SK-N-SH treated with all-trans-retinoic acid at 6 μM for 48 hours (cell line): ENCODE measurements around the gene TEAD1.

Experiments used
- ATAC-seq: fragments of 200-7000 bp; cut with Tn5 transposase; 3 replicates; pipeline ENCODE4 v1.9.1; 2020; ENCODE audit warnings: mild to moderate bottlenecking, moderate library complexity
- ARNTL ChIP-seq: fragments of 450-650 bp; formaldehyde crosslinking; IDR thresholded peaks from 2 replicates; pipeline ENCODE4 v1.5.0; 2020; ENCODE audit warnings: low read depth, mild to moderate bottlenecking, moderate library complexity, borderline replicate concordance
- BACH2 ChIP-seq: fragments of 250-450 bp; sonication (Bioruptor Pico); IDR thresholded peaks from 2 replicates; pipeline ENCODE4 v1.9.0; 2021; ENCODE audit warnings: mild to moderate bottlenecking, borderline replicate concordance
- CREB5 ChIP-seq: fragments of 250-450 bp; sonication (Bioruptor Pico); IDR thresholded peaks from 2 replicates; pipeline ENCODE4 v1.5.1; 2020; ENCODE audit warnings: low read depth, mild to moderate bottlenecking, moderate library complexity
- CSDC2 ChIP-seq: fragments of 250-450 bp; sonication (Bioruptor Pico); IDR thresholded peaks from 2 replicates; pipeline ENCODE4 v1.5.0; 2020; ENCODE audit warnings: mild to moderate bottlenecking, moderate library complexity
- CSRNP3 ChIP-seq: fragments of 250-450 bp; sonication (Bioruptor Pico); IDR thresholded peaks from 2 replicates; pipeline ENCODE4 v1.5.1; 2021; ENCODE audit warnings: mild to moderate bottlenecking, moderate library complexity
- ESRRG ChIP-seq: fragments of 250-450 bp; sonication (Bioruptor Pico); IDR thresholded peaks from 2 replicates; pipeline ENCODE4 v1.6.1; 2021; ENCODE audit warnings: mild to moderate bottlenecking
- GLIS3 ChIP-seq: fragments of 250-450 bp; sonication (Bioruptor Pico); IDR thresholded peaks from 2 replicates; pipeline ENCODE4 v1.5.0; 2020; ENCODE audit warnings: mild to moderate bottlenecking, moderate library complexity
- ISL1 ChIP-seq: fragments of 250-450 bp; sonication (Bioruptor Pico); IDR thresholded peaks from 2 replicates; pipeline ENCODE4 v2.1.2; 2022; ENCODE audit warnings: mild to moderate bottlenecking, moderate library complexity
- PATZ1 ChIP-seq: fragments of 250-450 bp; sonication (Bioruptor Pico); IDR thresholded peaks from 2 replicates; pipeline ENCODE4 v1.8.0; 2020; ENCODE audit warnings: mild to moderate bottlenecking, moderate library complexity, borderline replicate concordance
- POU6F1 ChIP-seq: fragments of 250-450 bp; sonication (Bioruptor Pico); IDR thresholded peaks from 2 replicates; pipeline ENCODE4 v1.8.0; 2021; ENCODE audit warnings: low read depth, mild to moderate bottlenecking, moderate library complexity, borderline replicate concordance
- PPARA ChIP-seq: fragments of 250-450 bp; sonication (Bioruptor Pico); IDR thresholded peaks from 2 replicates; pipeline ENCODE4 v1.5.0; 2020; ENCODE audit warnings: mild to moderate bottlenecking, borderline replicate concordance
- RARB ChIP-seq: fragments of 250-450 bp; sonication (Bioruptor Pico); IDR thresholded peaks from 2 replicates; pipeline ENCODE4 v1.8.0; 2021; ENCODE audit warnings: mild to moderate bottlenecking, moderate library complexity
- TCF4 ChIP-seq: fragments of 250-450 bp; sonication (Bioruptor Pico); IDR thresholded peaks from 2 replicates; pipeline ENCODE4 v1.8.0; 2021; ENCODE audit warnings: mild to moderate bottlenecking, moderate library complexity, borderline replicate concordance
- TOX ChIP-seq: fragments of 250-450 bp; sonication (Bioruptor Pico); IDR thresholded peaks from 2 replicates; pipeline ENCODE4 v1.8.0; 2021; ENCODE audit warnings: mild to moderate bottlenecking, moderate library complexity, borderline replicate concordance
- TSHZ2 ChIP-seq: fragments of 250-450 bp; sonication (Bioruptor Pico); IDR thresholded peaks from 2 replicates; pipeline ENCODE4 v1.5.0; 2020; ENCODE audit warnings: mild to moderate bottlenecking, moderate library complexity
- ZC3H10 ChIP-seq: fragments of 250-450 bp; sonication (Bioruptor Pico); IDR thresholded peaks from 2 replicates; pipeline ENCODE4 v1.5.1; 2021; ENCODE audit warnings: mild to moderate bottlenecking, moderate library complexity
- ZFP3 ChIP-seq: fragments of 250-450 bp; sonication (Bioruptor Pico); IDR thresholded peaks from 2 replicates; pipeline ENCODE4 v1.5.0; 2020; ENCODE audit warnings: mild to moderate bottlenecking, moderate library complexity
- ZNF565 ChIP-seq: fragments of 450-650 bp; formaldehyde crosslinking; conservative IDR thresholded peaks from 2 replicates; pipeline ENCODE4 v1.5.0; 2020; ENCODE audit warnings: low read depth, mild to moderate bottlenecking, moderate library complexity
- ZNF8 ChIP-seq: fragments of 450-650 bp; formaldehyde crosslinking; IDR thresholded peaks from 2 replicates; pipeline ENCODE4 v1.5.0; 2020; ENCODE audit warnings: mild to moderate bottlenecking, moderate library complexity

TEAD1 gene

GRCh38 chr11:12629601-12630313 lies 44.5 kb upstream of the TEAD1 start (continued):
- TF ChIP-seq CSDC2 (no peak), PPARA (CRISPR knock-in tag) (no peak), RARB (CRISPR knock-in tag) (no peak), ZFP3 (CRISPR knock-in tag) (no peak), ESRRG (CRISPR knock-in tag) (no peak)

- TF ChIP-seq ZNF565 (CRISPR knock-in tag) (no peak), PATZ1 (CRISPR knock-in tag) (no peak), CREB5 (CRISPR knock-in tag) (no peak)
- ATAC-seq = no peak
Measured at GRCh38 chr11:12631651-12632050, 42.6 kb upstream of the TEAD1 start.

GRCh38 chr11:12634329-12634728 lies 39.9 kb upstream of the TEAD1 start:
- no peak for ATAC-seq
- TF ChIP-seq PATZ1 (CRISPR knock-in tag) = no peak
- no peak for TF ChIP-seq ZC3H10 (CRISPR knock-in tag)
- no peak for TF ChIP-seq BACH2 (CRISPR knock-in tag)
- TF ChIP-seq GLIS3 = no peak
- no peak for TF ChIP-seq ESRRG (CRISPR knock-in tag)
- TF ChIP-seq CSDC2 = no peak
- no peak for TF ChIP-seq RARB (CRISPR knock-in tag)
- TF ChIP-seq CSRNP3 (CRISPR knock-in tag) = no peak
- no peak for TF ChIP-seq ARNTL (CRISPR knock-in tag)
- no peak for TF ChIP-seq ISL1 (CRISPR knock-in tag)
- TF ChIP-seq TCF4 (CRISPR knock-in tag) = no peak
- no peak for TF ChIP-seq ZNF565 (CRISPR knock-in tag)
- no peak for TF ChIP-seq CREB5 (CRISPR knock-in tag)
- no peak for TF ChIP-seq PPARA (CRISPR knock-in tag)
- TF ChIP-seq ZNF8 (CRISPR knock-in tag) = no peak

DNA sequence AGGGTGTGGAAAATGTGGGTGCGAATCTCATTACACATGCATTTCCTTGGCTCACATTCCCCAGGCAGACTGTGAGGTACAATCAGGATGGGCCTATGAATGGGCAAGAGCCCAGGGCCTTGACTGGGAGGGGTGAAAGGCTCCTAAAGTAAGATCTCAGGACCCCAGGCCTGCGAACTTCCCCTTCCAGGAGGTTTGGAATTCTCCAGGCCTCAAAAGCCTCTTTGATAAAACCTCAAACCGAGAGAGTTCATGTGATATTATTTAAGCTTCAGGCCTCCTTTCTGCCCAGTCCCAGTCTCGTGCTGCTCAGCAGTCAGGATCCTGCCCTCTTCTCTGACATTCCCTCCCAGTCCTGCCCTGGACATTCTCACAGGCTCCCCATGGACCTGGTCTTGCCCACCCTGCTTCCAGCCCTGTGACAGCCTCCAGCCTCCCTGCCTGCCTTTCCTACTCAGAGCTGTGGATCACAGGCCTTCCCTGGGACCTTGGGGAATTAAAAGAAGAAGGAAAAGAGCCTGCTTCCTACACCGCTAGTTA lies 37.3 kb upstream of the TEAD1 start:
- ATAC-seq = no peak
- TF ChIP-seq POU6F1 = no peak
- TF ChIP-seq GLIS3 = no peak
- TF ChIP-seq TOX (CRISPR knock-in tag) = no peak
- no peak for TF ChIP-seq ZNF565 (CRISPR knock-in tag)
- no peak for TF ChIP-seq TSHZ2 (CRISPR knock-in tag)
- TF ChIP-seq PATZ1 (CRISPR knock-in tag) = no peak
- no peak for TF ChIP-seq CSDC2
- TF ChIP-seq ZFP3 (CRISPR knock-in tag) = no peak
- no peak for TF ChIP-seq TCF4 (CRISPR knock-in tag)
- no peak for TF ChIP-seq RARB (CRISPR knock-in tag)
- no peak for TF ChIP-seq ISL1 (CRISPR knock-in tag)
